HG03139 (cell line): ENCODE results near the gene KCNK10.

Experiments
- ATAC-seq: cut with Tn5 transposase; IDR thresholded peaks from one replicate; pipeline ENCODE4 v1.9.1; 2021; ENCODE audit not compliant: unreplicated experiment

The KCNK10 gene

DNA sequence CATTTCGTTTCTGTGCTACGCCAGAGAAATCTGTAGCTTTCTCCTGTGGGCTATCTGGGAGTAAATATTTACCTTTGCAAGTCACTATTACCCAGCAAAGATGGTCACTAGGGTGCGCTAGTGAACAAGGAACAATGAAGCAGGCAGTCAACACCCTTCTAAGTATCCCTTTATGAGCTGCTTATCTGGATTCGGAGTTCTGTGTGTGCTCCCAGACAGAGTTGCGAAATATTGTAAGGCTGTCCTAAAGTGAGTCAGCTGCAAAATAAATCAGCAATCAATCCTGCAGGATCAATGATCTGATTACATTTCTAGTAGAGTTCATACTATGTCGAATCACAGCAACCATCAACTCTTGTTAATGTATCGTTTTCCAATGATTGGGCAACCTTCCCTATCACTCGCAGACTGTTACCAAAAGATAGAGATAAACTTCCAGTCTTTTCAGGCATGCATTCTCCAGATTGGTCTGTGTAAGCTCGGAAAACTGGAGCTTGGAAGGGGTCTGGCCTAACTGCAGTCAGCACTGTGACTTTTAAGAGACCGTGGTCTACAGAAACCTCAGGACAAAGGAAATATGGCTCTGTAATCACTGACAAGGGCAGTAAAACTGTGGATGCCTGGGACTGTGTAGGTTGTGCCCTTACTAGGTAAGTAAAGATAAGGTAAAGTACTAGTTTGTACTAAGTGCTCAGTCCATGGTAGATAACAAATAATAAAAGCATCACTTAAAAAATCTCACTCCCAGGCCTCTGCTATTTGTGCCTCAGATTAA is 133.5 kb downstream of the KCNK10 start:
- ATAC-seq: peak; percentile 82

DNA sequence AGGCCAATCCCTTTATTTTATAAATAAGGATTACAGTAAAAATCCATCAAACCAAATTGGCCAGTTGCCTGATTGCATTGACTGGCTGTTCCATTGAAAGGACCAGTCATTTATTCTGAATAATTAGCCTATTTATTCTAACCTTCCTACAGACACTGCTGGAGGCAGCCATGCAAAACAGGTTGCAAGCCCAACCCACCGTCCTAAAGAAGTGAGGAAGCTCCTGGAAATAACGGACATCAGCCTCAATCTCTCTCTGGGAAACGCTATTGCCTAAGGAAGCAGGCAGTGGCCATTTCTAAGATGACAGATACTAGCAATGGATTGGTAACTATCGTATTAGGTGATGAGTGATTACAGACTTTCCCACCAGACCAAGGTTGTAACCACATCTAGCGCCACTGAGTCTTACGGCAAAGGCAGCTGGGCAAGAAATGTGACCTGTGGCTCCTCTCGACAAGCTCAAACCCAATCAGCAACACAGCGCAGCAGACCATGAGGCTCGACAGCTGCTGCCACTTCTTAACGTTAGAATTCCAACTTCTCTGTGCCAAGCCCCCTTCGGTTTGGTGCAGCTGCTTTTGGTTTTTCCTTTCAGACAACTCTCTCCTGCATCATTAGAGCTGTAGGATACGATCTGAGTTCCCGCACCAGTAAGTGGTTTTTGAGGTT is 134.2 kb downstream of the KCNK10 start:
- ATAC-seq: peak; percentile 31

DNA sequence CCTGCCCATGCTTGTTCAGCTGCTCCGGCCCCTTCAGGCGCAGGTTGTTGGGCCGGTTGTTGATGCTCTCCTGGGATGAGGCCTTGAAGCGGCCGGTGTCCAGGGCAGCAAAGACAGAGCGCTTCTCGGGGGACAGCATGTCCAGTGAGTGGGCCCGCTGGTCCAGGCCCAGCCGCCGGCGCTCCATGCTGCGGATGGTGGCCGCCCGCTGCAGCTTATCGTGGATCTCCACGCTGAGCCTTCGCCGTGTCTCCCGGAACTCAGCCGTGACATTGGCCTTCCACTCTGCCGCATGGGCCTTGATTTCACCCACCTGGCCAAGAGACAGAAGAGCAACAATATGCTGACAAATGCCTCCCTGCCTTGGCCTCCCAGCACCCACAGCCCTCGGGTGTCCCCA is 137.2 kb downstream of the KCNK10 start:
- ATAC-seq: no peak

DNA sequence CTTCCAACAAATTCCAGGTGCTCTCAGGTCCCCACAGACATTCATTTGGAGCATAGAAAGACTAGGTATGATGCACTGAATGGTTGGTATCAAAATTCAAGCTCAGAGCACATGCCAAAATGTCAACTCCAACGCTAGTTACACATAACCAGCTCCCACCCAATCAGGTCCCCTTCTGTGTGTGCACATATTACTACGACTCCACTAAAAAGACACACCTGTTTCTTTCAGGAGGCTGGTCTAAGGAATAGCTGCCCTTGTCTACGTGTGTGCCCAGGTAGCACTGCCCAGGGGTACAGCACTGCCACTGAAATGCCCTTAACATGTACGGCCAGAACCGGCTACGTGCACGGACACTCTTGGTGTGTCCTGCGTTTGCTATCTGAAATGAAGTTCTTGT is 138.1 kb downstream of the KCNK10 start:
- no peak for ATAC-seq

DNA sequence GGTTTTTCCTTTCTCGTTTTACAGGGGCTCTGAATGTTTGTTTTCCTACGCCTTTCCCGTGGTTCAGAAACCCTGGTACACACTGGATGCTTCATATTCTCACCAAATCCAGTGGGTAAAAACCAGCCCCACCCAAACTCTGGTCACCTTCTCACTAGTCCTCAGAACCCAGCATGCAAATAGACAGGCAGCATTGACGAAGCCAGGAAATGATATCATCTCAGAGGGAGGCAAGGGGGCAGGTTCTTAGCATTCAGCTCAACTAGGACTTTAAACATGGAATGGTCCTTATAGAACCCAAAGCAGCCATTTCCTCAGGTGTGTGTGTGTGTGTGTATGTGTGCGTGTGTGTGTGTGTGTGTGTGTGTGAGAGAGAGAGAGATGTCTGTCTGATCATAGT is 142.0 kb downstream of the KCNK10 start:
- no peak for ATAC-seq

DNA sequence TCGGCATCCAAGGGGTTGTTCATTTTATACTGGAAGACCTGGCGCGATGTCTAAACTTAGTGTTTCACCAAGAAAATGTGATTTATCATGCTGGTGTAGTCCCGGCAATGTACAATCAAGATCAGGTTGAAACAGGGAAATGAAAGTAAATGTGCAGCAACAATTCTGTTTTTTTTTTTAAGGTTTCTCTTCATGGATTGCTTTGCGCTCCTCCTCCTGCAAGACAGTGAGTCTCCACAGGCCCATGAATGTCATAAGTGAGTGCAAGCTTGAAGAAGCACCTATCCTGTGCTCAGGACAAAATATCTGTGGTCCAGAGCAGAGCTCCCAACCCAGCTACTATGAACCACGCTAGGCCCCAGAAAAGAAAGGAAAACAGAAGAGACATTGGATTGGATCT is 143.4 kb downstream of the KCNK10 start:
- ATAC-seq: no peak

DNA sequence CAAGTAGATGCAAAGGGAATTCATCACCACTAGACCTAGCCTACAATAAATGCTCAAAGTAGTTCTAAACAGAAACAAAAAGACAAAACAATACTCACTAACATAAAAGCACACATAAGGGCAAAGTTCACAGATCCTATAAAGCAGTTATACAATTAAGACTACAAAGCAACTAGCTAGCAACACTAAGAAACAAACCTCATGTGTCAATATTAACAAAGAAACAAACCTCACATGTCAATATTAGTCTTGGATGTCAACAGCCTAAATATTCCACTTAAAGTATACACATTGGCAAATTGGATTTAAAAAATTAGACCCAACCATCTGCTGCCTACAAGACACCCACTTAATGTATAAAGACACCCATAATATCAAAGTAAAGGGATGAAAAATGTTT is 152.7 kb downstream of the KCNK10 start:
- ATAC-seq: no peak

DNA sequence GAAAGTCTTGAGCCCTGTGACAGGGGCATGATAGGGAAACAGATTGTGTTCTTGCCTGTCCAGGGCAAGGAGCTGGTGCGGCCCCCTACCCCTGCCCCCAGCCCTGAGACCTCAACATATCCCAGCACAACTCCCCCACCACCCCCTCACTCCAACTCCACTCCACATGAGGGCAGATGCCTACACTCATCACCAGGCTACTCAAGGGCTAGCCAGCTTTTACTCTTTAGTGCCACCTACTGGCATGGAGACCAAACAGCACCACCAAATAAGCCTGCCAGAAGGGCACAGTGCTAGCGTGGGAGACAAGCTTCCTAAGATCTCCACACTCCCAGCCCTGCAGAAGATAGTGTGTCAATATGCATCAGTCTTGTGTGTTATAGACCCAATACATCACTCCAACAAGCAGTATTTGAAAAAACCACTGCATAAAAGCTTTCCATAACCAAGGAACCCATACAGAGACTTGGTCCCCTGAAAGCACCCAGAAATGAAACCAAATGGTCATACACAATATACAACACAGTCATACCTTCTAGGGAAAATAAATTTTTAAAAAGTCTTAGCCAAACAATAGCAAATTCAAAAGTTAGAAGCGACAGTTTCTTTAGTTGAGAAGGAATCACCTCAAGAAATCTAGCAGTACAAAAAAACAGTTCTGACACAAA is 154.4 kb downstream of the KCNK10 start:
- ATAC-seq: peak; percentile 91

DNA sequence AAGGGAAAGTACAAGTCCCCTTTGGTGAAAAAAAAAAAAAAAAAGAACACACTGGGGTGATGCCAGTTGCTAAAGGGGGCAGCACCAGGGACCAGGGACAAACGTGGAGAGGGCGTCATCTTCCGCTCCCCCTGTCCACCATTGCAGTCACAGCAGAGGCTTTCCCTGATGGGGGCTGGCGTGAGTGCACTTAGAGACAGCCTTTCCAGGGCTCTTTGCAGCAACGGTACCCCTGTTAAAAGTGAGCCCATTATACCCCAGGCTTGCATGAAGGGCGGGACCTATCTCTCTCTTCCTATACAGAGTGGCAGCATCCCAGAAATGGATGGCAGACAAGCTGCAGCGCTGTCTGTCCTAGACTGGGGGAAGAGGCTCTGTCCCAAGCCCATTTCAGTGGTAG is 155.0 kb downstream of the KCNK10 start:
- no peak for ATAC-seq

DNA sequence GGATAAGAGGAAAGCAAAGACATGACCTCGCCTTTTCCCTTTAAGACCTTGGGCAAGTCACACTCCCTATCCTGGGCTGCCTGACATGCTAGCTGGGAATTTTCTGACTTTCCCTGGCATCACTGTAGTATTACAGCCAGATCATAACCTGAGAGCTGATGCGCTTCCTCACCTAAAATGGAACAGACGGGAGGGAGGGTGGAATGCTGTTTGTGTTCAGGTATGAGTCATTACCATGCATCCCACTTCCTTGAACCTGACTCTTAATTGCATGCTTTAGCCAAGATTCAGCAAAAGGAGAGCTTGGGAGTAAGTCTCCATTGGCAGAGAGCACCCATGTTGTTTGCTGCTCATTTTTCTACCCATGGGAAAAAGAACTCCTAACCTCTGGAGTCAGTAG is 156.5 kb downstream of the KCNK10 start:
- ATAC-seq: no peak

DNA sequence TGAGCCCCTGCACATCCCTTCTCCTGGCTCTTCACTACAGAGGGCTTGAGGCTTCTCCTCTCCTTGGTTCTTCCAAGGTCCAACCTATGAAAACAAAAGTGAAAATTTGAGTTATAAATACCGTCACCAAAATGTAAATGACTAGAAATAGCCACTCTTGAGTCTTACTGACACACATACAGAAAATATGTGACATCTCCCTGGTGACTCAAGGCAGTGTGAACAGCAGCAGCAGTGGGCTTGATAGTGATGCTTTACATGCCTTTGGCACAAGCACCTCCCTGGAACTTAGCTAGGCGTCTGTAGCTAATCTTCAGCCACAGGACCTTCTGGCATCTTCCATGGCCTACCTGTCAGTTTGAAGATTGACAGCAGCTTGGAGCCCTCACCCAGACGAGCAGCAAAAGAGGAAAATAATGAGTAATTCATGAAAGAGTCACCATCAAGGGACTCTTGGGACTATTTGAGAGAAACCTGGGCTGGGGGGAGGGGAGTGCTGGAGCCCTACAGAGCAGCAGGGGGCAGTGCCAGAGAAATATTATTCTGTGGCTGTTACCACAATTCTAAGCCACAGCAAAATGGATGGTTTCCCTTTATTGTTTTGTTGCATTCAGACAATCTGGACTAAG is 158.0 kb downstream of the KCNK10 start:
- ATAC-seq: no peak

DNA sequence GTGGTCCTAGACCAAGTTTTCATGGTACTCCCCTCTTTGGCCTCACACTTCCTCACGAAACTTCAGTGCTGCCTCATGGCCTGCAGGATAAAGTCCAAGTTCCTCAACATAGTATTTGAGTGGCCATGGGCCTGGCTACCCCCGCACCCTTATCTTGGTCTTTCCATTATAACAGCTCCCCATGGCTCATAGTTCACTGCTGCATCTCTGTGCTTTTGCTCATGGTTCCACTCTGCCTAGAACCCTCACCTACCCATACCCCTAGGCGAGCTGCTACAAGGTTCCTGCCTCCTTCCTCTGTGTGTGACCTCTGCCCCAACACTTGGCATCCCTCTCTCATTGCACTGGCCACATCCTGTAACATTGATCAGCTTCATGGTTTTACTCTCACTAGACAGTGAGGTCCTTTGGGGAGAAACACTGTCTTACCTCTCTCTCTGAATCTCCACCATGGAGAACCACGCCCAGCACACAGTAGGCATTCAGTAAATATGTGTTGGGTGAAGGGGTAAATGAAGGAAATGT is 159.3 kb downstream of the KCNK10 start:
- ATAC-seq: no peak

DNA sequence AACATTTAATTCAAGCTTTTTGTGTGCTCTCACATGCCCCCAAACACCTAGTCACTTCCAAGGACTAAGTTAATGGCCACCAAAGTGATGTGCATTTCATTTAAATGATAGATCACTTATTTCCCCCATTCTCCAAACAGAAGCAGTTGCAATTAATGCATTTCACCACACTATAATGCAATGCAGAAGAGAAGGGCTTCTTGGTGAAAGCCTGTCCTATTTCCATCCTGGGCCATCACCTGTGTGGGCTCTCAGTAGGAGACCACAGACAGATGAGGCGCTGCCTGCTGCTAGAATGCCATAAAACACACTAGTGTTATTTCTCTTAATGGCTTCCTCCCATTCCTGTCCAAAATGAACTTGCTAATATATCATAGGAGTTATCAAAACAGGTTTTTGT is 166.9 kb downstream of the KCNK10 start:
- no peak for ATAC-seq

DNA sequence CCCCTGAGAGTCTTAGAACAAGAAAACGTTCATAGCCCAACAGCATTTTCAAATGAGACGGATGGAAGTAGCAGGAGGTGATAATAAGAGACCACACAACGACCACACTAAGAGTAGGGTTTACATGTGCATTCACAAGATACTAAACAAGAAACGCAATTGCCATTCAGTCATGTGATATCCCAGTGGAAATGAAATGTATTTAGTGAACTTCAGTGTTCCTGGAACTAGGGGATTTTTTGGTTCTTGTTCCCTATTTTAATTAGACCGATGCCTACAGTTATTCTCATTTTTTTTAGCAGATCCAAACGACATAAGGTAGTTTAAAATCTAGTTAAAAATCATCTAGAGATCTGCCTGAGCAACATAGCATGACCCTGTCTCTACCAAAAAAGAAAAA is 168.1 kb downstream of the KCNK10 start:
- no peak for ATAC-seq

DNA sequence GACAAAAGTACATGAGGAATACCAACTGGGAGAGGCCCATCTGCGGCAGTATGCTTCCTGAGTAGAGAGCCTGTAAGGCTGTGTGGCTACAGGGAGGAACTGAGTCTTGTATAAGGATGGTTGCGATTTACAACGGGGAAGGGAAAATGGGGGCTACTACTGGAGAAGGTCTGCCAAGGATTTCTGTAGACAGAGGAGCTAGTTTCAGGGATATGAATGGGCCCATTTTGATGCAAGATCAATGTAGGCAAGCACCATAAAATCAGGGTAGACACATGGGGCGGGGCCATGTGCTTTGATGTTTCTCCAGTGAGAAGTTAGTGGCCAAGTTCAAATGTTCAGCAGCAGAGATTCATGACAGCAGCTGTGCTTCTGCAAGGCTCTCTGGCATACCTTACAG is 168.7 kb downstream of the KCNK10 start:
- ATAC-seq: no peak

DNA sequence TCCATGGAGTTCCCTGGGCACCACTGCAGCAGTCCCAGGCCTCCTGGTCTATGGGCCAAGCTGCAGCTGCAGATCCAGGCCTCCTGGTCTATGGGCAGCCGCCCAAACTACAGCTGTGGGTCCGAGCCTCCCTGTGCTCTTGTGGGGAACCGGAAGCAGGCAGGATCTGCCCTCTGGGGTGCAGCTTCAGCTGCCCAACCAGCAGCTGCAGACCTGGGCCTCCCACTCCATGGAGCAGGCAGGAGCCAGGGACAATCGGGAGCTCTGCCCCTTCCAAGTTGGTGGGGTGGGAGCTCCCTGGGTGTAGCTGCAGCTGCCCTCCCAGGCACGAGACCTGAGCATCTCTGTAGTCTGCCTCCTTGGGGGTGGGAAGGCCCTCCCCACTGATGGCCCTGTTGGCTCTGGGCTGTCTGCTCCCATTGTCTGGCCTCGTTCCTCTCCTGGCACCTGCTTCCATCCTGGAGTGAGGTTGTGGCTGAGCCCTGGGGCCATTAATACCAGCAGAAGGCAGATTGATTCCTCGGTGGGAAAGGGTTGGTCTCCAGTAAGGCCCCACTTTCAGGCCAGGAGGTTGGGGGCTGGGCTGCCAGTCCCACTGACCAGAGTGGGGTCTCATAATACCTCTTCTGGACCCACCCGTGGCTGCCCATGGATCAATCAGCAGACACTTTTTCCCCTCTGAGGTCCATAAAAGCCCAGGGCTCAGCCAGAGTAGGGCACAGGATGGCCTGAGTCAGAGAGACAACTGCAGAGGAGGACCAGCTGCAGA is 176.0 kb downstream of the KCNK10 start:
- no peak for ATAC-seq

DNA sequence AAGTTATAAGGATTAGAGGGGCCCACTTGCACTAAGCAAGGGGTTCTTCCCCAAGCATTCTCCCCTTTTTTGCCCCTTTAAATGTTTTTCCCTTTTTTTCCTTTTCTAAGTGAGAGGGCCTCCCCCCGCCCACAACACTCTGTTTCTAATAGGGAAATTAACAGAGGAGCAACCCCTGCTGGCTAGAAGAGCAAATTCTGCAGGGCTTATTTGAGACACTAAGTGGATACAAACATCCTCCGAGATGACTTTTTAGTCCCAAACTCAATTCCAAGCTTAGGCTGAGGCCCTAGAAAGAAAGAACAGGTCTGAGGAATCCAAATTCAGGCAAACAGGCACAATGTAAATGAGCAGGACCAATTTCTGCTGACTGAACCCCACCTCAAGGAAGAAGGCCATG is 179.3 kb downstream of the KCNK10 start:
- ATAC-seq: no peak

DNA sequence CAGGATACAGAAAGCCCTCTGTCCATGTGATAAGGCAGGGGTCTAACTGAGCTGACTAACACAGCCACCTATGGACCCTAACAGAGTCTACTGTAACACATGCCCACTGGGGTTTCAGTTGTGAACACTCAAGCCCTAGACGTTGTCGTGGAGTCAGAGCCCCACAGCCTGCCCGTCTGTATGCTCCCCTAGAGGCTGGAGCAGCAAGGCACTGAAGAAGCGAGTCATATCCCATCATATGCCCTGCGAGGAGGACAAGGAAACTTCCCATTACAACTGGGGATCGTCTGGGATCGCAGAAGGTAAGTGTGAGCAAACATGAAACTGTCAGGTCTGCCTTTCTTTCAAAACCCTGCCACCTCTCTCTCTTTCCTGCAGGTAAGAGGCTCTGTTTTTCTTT is 180.1 kb downstream of the KCNK10 start:
- no peak for ATAC-seq

DNA sequence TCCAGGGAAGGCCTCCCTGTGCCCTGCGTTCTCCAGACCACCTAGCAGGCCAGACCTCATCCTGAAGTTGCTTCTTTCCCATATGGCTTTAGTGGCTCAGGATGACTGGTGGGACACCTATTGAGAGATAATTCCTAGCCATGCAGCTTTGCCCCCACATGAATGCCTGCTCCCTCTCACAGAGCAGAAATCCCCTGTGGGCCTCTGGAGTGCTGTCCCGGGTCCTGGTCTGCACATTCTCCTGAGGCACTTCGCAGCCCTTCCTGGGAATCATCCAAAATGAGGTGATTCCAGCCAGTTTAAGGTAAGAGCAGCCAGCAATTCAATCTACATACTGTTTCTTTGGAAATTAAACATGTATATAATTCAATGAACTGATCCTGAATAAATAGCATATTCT is 182.2 kb downstream of the KCNK10 start:
- no peak for ATAC-seq

DNA sequence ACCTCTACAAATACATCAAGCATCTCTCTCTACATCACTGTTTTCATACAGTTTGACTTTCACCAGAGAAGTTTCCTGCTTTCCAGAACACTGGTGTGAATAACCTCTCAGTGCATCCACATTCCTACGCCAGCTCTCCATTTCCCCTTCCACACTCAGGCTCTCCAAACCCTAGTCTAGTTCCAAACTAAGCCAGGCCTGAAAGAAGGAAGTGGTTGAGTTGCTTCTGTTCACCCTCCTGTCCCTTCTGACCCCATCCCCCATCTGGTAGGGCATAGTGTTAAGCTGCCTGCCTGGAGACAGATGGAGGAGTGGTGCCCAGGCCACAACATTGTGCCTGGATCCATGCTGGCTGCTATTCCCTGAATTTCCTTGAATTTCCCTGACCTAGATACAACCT is 185.7 kb downstream of the KCNK10 start:
- no peak for ATAC-seq
